Gastroesophageal sphincter (tissue), 4 donors: ENCODE measurements around the gene OGFOD3. TPM values are rescaled to one million over a fixed set of nuclear protein-coding genes. Genes with fewer than 3 reads are reported as not detected.
"Not testable (repeated sequence)": the region's sequence is repeated elsewhere in the genome, so short reads cannot be mapped to it uniquely, and the experiment has no call there.

ENCODE experiments used
- ATAC-seq: fragments of 150-250 bp; one replicate; pipeline ENCODE4 v1.9.1; 2016; ENCODE audit warnings: mild to moderate bottlenecking, moderate library complexity
- H3K27ac ChIP-seq, 4 donors: fragments of 200-600 bp; sonication (generic) in 3 of 4; 1 replicate in 3 of 4; 2 replicates in 1 of 4; pipeline ENCODE4 v1.5.1; 2016 to 2019
- H3K27me3 ChIP-seq: fragments of 200-600 bp; sonication (generic); one replicate; pipeline ENCODE4 v1.5.1; 2019
- H3K36me3 ChIP-seq, 2 donors: fragments of 200-600 bp; sonication (generic); one replicate each; pipeline ENCODE4 v1.5.1; 2019; ENCODE audit warnings: control low read depth in 1 of 2
- H3K4me1 ChIP-seq, 3 donors: fragments of 200-600 bp; sonication (generic); 1 replicate in 2 of 3; 2 replicates in 1 of 3; pipeline ENCODE4 v1.5.1; 2016 to 2019; ENCODE audit warnings: control low read depth in 2 of 3
- H3K4me3 ChIP-seq, 2 donors: fragments of 200-600 bp; sonication (generic); one replicate each; pipeline ENCODE4 v1.5.1; 2019; ENCODE audit warnings: mild to moderate bottlenecking in 1 of 2, moderate library complexity in 1 of 2
- H3K9me3 ChIP-seq, 3 donors: fragments of 200-600 bp; sonication (generic); one replicate each; pipeline ENCODE4 v1.5.1; 2017 to 2019; ENCODE audit warnings: control low read depth in 2 of 3
- EP300 ChIP-seq: sonication (generic); formaldehyde crosslinking; IDR thresholded peaks from one replicate; pipeline ENCODE4 v1.6.1; 2017; ENCODE audit warnings: antibody characterized with exemption, mild to moderate bottlenecking
- POLR2A ChIP-seq, 2 donors: fragments of 450-650 bp; IDR thresholded peaks; one replicate each; pipeline ENCODE4 v1.6.1; 2017; ENCODE audit warnings: antibody characterized with exemption in 2 of 2, mild to moderate bottlenecking in 2 of 2, moderate library complexity in 1 of 2
- POLR2AphosphoS5 ChIP-seq: sonication (generic); formaldehyde crosslinking; IDR thresholded peaks from one replicate; pipeline ENCODE4 v1.6.1; 2017; ENCODE audit warnings: antibody characterized with exemption
- WGBS, 2 donors: methylation state at CpG; one replicate each; pipeline ENCODE4 v1.1.5; 2018; ENCODE audit warnings: low coverage in 1 of 2; 5-methylcytosine and 5-hydroxymethylcytosine counted together
- total RNA-seq, 4 donors: library from RNA; depleted of rRNA; stranded (reverse); fragments of >200 nt; gene quantifications; one replicate each; pipeline ENCODE4 v1.1.0, GENCODE V29; 2016
- TF ChIP-seq, protein P1 (sequence below), 4 experiments: fragments of 200-600 bp in 2 of 4; fragments of 450-650 bp in 2 of 4; sonication (generic) in 1 of 4; IDR thresholded peaks; one replicate each; pipeline ENCODE4 v1.5.1; 2017 to 2019; ENCODE audit warnings: antibody characterized with exemption in 4 of 4, mild to moderate bottlenecking in 2 of 4, moderate library complexity in 2 of 4

Gene OGFOD3
- total RNA-seq, 4 donors from 2014 or later = 26.4 to 39.5 (median 28.8) TPM

GRCh38 chr17:82361885-82362633 is 56.3 kb downstream of the OGFOD3 start:
- Histone ChIP-seq H3K27me3 (peaks cover 27% of the 10 kb centered on the region), H3K4me3 (no peak overlapping the region), H3K9me3 (no peaks in the 10 kb centered on the region), H3K27ac (no peak overlapping the region), H3K4me1 (no peaks in the 10 kb centered on the region), H3K36me3 (no peaks in the 10 kb centered on the region)
- no peak for ATAC-seq
- WGBS, 2 donors = 92 to 100% methylated on average over 1 to 4 of the region's 6 CpGs
- TF ChIP-seq POLR2A (IDR thresholded peaks at IDR 0.05) (no peak), POLR2AphosphoS5 (no peak), EP300 (no peak)
- TF ChIP-seq, protein P1, sequence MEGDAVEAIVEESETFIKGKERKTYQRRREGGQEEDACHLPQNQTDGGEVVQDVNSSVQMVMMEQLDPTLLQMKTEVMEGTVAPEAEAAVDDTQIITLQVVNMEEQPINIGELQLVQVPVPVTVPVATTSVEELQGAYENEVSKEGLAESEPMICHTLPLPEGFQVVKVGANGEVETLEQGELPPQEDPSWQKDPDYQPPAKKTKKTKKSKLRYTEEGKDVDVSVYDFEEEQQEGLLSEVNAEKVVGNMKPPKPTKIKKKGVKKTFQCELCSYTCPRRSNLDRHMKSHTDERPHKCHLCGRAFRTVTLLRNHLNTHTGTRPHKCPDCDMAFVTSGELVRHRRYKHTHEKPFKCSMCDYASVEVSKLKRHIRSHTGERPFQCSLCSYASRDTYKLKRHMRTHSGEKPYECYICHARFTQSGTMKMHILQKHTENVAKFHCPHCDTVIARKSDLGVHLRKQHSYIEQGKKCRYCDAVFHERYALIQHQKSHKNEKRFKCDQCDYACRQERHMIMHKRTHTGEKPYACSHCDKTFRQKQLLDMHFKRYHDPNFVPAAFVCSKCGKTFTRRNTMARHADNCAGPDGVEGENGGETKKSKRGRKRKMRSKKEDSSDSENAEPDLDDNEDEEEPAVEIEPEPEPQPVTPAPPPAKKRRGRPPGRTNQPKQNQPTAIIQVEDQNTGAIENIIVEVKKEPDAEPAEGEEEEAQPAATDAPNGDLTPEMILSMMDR (IDR thresholded peaks at IDR 0.05) = no peak

DNA sequence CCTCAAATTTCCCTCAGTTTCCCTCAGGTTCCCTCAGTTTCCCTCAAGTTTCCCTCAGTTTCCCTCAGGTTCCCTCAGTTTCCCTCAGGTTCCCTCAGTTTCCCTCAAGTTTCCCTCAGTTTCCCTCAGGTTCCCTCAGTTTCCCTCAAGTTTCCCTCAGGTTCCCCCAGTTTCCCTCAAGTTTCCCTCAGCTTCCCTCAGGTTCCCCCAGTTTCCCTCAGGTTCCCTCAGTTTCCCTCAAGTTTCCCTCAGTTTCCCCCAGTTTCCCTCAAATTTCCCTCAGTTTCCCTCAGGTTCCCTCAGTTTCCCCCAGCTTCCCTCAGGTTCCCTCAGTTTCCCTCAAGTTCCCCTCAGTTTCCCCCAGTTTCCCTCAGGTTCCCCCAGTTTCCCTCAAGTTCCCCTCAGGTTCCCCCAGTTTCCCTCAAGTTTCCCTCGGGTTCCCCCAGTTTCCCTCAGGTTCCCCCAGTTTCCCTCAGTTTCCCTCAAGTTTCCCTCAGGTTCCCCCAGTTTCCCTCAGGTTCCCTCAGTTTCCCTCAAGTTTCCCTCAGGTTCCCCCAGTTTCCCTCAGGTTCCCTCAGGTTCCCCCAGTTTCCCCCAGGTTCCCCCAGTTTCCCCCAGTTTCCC is 58.8 kb downstream of the OGFOD3 start:
- WGBS, 2 donors = 40% methylated on average over 1 of the region's 1 CpG; no CpG with 5 or more reads in 1 of the 2 donors
- H3K4me1 ChIP-seq = peaks cover 0 to 13% (median 0%) of the 10 kb centered on the region in 3 donors
- ATAC-seq, H3K4me3 ChIP-seq, H3K36me3 ChIP-seq, H3K9me3 ChIP-seq, H3K27ac ChIP-seq: not testable (repeated sequence)
- peaks cover 38% of the 10 kb centered on the region for H3K27me3 ChIP-seq

DNA sequence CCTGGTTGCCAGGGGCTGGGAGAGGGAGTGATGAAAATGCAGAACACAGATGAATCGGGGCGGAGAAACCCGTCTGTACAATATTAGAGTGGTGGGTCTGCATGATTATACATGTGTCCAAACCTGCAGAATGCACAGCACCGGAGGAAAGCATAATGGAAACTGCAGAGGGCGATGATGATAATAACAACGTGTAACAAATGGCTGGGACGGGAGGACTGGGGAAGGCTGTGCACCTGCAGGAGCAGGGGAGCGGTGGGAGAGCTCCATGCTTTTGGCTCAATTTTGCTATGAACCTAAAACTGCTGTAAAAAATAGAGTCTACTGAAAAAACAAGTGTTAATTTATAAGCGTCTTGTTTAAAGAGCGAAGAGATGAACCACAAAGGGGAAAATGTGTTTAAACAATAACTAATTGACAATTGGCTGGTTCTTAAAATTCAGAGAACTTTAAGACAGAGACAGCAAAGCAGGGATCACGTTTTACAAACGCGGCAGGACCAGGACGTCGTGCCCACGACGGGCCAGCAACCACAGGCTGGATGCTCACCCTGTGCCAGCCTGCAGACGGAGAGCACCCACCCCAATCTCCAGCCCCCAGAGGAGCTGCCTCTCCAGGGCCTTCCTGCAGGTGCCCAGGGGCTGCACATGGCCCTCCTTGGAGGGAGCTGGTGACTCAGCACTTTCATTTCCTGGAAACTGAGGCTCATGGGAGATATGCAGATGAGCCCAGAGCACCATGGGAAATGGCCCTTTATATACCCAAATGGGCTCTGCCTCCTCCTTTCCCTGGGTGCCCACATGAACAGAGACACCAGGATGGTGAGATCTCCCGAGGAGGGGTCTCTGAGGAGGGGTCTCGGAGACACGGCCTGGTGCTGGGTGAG is 59.7 kb downstream of the OGFOD3 start, which contains the start of gene TEX19:
TSS of gene TEX19 (plus strand) at position 783 of the 886 bp plus-strand sequence. CDS start 2,904 bp downstream, outside the sequence.
- H3K9me3 ChIP-seq = no peaks in the 10 kb centered on the region
- no peak within 1 kb of the TSS for H3K4me3 ChIP-seq
- H3K27ac ChIP-seq = no peak within 1 kb of the TSS
- no peak for ATAC-seq
- no peaks in the 10 kb centered on the region for H3K36me3 ChIP-seq
- H3K27me3 ChIP-seq = peaks cover 38% of the 10 kb centered on the region
- TF ChIP-seq POLR2AphosphoS5 (no peak), EP300 (no peak), POLR2A (IDR thresholded peaks at IDR 0.05) (no peak)
- TF ChIP-seq, protein P1 (IDR thresholded peaks at IDR 0.05) = no peak
- H3K4me1 ChIP-seq = peaks cover 0 to 13% (median 0%) of the 10 kb centered on the region in 3 donors
- WGBS, 2 donors = 57 to 68% methylated on average over 12 to 20 of the region's 21 CpGs

- ATAC-seq = no peak
- Histone ChIP-seq H3K36me3 (no peaks in the 10 kb centered on the region), H3K27ac (no peak overlapping the region), H3K4me1 (peaks cover 0 to 13% (median 0%) of the 10 kb centered on the region in 3 donors), H3K9me3 (no peaks in the 10 kb centered on the region), H3K27me3 (peaks cover 38% of the 10 kb centered on the region), H3K4me3 (no peak overlapping the region)
- WGBS, 2 donors = no CpG with 5 or more reads among the region's 2 CpGs
- TF ChIP-seq POLR2AphosphoS5 (no peak), EP300 (no peak), POLR2A (IDR thresholded peaks at IDR 0.05) (no peak)
- TF ChIP-seq, protein P1 (IDR thresholded peaks at IDR 0.05) = no peak
Observed at GRCh38 chr17:82357394-82357793, 61.0 kb downstream of the OGFOD3 start.

DNA sequence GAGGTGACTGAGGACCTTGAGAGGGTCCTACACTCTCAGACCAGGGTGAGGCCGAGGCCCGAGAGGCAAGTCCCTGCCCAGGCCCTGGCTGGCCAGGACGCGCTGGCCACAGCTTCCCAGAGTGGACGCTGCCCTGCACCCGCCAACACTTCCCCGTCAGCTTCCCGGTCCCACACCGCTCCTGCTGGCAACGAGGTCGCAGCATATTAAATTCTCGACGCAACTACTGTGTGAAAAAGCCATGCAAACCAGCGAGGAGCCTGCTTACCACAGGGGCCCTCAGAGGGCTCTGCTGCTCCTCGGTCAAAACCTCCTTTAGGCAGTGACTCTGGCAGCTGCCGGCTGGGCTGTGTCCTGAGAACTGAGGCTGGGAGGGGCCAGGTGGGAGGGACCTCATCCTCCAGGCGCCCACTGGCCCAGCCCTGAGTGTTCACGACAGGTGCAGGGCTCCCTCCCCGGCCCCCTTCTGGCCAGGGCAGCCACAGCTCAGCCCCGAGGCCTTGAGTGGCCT is 61.5 kb downstream of the OGFOD3 start:
- TF ChIP-seq POLR2AphosphoS5 = no peak
- TF ChIP-seq EP300 = no peak
- no peak for TF ChIP-seq POLR2A (IDR thresholded peaks at IDR 0.05)
- TF ChIP-seq, protein P1 (IDR thresholded peaks at IDR 0.05) = no peak
- Histone ChIP-seq H3K36me3 (no peaks in the 10 kb centered on the region), H3K27me3 (peaks cover 38% of the 10 kb centered on the region), H3K9me3 (no peaks in the 10 kb centered on the region), H3K4me3 (no peak overlapping the region), H3K4me1 (peaks cover 0 to 16% (median 0%) of the 10 kb centered on the region in 3 donors), H3K27ac (no peak overlapping the region)
- no peak for ATAC-seq
- WGBS, 2 donors = 31% methylated on average over 5 of the region's 20 CpGs; no CpG with 5 or more reads in 1 of the 2 donors
